Activated T-cell treated with anti-CD3 and anti-CD28 coated beads for 24 hours (primary cell): ENCODE data around the gene SCUBE1.

Experiments used
- DNase-seq: peaks from one replicate; pipeline ENCODE4 v3.0.0-alpha.2; 2020; ENCODE audit warnings: low read depth

The SCUBE1 gene

DNA sequence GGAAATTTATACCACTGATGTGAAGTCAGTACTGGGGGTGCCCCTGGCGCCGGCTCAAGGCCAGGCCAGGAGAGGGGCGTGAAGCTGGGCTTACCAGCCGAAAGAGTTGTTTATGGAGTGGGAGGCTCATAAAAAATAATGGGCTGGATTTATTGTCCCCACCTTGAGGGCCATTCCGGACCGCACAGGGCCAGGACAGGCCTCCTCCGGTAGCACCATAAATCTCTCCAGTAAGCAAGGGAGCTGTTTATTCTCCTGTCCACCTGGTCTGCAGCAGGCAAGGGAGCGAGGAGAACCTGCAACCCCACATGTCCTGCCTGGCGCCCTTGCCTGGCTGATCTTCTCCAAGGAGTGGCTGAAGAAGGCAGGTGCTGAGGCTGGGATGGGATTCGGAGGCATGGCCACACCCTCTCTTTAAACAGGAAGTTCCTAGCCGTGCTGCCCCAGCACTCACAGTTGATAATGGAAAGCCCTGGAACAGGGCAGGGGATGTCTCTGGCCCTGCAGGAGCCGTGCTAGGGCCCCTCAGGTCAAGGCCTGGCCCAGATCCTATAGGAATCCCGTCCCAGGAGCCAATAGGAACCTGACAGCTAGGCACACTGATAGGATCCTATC lies 65.1 kb downstream of the SCUBE1 start:
- DNase-seq = no peak

GRCh38 chr22:43277091-43277490 lies 66.1 kb downstream of the SCUBE1 start:
- DNase-seq = no peak

GRCh38 chr22:43276321-43276720 lies 66.9 kb downstream of the SCUBE1 start:
- no peak for DNase-seq

GRCh38 chr22:43275545-43276317 lies 67.4 kb downstream of the SCUBE1 start:
- no peak for DNase-seq

DNA sequence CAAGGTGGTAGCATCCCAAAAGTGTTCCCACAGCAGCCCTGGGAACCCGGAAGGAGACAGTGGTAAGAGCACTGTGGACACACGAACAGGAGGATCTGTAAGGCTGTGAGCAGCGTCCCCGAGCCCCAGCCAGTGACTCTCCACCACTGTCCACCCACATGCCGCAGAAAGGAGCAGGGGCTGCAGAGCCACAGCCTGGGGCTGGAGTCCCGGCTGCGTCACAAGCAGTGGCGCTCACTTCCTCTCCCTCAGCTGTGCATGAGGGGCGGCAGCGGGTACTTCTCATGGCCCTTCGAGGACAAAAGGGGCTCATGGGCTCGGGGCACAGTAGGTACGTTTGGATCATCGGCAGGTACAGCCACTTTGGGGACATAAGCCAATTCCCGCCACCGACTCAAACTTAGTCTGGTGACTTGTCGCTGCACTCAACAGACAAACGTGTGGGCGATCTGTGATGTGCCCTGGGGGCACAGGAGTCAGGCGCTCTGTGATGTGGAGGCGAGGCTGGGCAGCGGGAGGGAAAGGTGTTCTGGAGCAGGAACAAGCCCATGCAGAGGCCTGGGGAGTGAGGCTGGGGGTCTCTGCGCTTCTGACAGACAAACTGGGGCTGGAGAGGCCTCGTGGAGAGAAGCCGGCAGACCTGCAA lies 68.5 kb downstream of the SCUBE1 start:
- no peak for DNase-seq

- DNase-seq = no peak
These were observed 69.2 kb downstream of the SCUBE1 start for GRCh38 chr22:43273902-43274484.

- DNase-seq = no peak
These were observed 70.3 kb downstream of the SCUBE1 start for GRCh38 chr22:43272869-43273318.

DNA sequence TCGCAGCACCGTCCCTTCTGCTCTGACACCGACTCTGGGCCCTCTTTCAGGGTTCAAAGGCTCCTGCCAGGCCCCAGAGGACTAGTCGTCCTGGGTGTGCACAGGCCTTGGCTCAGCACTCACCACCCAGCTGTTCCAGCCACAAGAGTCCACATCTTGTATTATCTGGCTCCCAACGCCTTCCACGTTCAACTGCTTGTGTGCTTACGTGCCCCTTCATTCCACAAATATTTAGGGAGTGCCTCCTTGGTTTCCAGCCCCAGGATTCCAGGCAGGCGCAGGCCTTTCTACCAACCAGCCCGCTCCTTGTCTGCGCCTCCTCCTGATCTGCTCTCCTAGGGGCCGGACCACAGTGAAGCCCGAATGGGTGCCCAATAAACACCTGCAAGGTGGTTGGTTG lies 70.9 kb downstream of the SCUBE1 start:
- DNase-seq = no peak

DNA sequence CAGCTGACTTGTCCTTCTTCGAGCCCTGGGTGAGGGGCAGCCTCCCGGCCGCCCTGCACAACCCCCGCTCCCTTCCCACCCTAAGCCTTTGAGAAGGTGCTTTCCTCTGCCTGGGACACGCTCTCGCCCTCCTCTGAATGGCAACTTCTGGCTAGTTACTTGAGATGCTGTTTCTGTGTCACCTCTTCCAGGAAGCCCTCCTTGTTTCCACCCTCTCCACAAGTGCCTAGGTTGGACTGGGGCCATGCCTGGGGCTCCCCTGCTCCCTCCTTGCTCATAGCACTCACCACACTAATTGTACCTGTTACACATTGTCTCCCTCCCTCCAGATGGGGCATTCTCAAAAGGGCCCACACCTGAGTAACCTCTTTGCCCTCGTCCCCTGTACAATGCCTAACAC lies 72.2 kb downstream of the SCUBE1 start:
- no peak for DNase-seq

- no peak for DNase-seq
These were observed 72.8 kb downstream of the SCUBE1 start for GRCh38 chr22:43270314-43270908.

DNA sequence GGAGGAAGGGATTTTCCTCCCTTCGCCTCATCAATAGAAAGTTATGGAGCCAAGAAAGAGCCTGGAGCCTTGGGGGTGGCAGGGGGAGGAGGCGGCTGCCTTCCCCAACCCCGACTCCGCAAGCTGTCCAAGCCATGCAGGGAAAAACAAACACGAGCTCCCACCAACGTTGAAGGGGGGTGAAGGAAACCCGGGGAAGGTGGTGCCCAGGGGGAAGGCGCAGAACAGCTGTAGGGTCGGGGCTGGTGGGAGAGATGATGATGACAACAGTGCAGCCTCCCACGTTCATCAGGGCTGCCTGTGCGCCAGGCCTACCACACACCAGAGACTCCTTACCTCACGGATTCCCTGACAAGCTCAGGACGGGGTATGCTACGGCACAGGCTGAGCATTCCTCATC lies 73.5 kb downstream of the SCUBE1 start:
- DNase-seq = no peak

- DNase-seq = no peak
These were observed 73.9 kb downstream of the SCUBE1 start for GRCh38 chr22:43269246-43269645.

DNA sequence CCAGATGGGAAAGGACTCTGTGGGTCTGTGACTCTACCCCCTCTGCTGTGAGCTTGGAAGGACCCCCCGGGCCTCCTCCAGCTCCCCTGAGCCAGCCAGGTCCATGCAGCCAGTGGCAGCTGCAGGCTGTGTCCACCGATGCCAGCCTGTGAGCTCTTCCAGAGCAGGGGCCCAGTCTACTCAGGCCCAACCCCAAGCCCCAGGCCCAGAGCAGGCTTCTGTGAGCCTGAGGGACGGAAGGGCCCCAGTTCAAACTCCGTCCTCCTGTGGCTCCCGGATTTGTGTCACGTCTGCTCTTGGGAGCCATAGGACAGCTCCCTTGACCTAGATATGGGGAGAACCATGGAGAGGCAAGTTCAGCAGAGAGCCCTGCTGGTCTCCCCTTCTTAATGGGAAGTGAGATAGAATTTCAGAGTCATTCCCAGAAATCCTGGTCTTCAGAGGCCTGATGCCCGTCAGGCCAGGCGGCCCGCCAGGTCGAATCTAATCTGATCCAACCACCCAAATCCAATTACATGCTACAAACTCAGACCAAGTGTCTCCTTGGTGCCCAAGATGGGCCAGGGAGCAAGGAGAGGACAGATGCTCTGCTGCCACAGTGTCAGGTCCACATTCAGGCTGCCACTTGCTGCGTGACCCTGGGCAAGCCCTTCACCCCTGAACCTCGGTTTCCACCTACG lies 75.1 kb downstream of the SCUBE1 start:
- no peak for DNase-seq

DNA sequence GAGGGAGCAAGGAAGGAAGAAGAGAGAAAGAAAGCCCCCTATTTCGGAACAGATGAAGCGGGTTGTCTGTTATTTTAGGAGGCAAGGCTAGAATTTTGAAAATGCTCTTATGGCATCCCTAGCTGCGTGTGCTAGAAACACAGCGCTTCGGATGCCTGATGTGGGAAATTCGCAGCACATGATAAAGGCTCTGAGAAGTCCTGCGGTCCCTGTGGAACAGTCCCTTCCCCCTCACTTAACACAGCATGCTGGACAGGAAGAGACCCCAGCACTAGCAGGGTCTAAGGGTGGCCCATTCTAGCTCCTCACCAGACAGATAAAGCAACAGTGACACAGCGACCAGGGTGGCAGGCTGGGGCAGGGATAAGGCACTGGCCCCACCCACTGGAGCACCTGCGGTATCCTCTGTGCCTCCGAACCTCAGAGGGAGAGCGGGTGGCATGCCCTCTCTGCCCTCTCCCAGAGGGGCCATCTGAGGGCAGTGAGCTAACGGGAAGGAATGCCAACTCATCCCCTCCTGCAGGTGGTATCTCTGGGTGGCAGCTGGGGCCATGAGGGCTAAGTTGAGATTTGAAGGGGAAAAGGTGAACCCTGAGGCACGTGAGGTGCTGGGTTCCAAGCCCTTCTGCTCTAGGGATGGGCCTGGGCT lies 75.7 kb downstream of the SCUBE1 start:
- no peak for DNase-seq

DNA sequence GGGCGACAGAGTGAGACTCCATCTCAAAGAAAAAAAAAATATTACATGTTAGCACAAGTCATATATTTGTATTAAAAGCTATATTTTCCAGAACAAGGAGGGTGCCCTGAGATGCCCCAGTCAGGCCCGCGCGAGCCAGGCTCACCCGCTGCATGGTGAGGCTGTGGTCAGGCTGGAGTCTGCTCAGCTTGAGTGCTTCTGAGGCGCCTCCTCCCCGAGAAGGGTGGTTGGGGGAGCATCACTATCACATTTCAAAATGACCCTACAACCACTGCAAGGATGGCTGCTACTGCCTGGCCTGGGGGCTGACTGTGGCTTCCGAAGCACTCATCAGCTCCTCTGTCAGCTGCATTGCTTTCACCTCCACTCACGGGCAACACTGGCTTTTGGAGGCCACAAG lies 77.1 kb downstream of the SCUBE1 start:
- DNase-seq = no peak

DNA sequence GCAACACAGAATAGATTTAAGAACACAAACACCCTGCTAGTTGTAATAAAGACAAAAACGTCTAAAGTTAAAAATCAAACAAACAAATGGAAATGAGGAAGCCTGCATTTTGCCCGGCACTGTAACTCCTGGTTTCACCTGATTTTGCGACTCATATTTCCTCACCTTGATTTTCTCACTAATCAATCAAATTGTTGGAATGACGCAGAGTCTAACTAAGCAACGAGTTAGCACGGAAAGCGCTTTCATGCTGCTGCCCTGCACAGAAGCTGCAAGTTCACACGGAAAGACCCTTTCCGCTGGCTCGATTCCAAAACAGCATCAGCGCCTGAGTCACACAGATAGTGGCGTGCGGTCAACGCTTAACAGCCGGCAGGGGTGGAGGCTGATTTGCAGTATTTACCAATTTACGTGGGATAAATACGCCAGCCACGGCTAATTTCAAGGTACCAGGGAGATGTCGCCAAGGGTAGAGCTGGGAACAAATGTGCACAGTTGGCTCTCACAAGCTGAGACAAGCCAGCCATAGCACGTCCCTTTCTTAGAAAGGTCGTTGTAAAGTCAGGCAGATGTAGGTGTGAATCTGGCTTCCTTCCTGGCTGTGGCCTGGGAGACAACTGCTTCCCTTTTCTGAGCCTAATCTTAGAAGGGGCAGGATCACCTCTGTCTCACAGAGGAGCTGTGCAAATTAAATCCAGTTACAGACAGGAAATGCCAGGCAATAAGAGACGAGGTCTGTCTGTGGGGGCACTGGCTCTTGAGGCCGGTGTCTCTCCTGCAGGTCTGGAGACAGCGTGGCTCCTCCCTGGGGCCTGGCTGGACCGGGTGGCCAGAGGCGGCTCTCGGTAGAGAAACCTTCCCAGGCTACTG lies 79.3 kb downstream of the SCUBE1 start:
- peak; percentile 79 for DNase-seq

DNA sequence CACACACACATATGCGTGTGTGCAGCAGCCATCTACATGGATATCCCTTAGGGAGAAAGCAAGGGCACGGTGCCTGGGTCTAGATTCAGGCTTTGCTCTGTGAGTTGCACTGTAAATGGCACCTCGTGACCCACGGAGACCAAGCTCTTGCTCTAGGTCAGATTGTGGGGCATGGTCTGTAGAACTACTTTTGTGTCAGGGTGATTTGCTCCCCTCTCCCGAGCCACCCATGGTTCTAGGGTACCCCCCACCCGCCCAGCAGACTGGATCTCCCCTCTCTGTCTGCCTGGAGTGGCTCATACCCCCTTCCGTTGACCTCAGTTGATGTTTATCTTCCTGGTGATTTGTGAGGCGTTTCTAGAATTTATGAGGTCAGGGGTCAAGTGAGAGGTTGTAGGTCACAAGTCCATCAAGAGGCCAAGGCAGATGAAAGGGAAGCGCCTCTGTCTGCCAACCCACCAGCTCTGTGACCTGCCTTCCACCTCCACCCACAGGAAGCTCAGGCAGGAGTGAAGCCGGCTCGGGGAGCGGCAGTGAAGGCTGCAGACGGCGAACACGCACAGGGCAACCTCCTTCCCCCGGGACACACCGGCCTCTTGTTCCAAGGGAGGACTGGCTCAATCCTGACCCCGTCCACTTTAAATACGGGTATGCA lies 80.1 kb downstream of the SCUBE1 start:
- DNase-seq = peak; percentile 16

DNA sequence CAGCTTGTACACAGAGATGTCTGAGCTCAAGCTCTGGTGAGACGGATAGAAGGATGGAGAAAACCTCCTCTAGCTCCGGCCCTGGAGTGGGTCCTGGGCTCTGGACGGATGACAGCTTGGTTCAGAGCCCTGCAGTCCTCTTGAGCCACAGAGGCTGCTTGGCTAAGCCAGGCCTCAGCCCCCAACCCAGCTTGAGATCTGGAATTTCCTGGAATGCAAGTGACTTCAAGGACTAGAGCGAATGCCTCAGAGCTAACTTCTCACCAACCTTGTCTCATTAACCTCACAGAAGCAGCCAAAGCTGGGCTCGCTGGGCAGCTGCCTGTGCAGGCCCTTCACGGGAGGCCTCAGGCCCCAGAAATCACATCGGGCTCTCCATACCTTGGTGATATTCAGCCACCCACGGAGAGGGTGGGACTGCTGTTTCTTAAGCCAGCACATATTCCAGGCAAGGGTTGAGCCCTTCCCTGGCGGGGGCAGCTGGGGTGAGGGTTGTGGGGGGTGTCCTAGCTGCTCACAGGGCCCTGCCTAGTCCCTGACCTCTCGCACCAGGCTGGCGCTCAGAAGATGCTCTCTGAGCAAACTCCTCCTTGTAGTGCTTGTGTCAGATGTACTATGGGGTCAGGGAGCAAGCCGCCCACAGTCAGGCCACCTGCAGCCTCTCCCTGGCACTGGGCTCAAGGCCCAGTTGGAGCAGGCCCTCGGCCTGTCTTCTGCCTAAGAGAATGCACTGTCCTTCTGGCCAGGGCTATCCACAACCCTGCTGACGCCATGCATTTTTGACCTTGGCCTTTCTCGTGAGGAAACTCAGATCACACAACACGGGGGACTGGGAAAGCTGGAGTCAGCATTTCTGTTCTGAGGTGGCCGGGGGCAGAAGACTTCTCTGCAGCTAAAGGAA lies 82.6 kb downstream of the SCUBE1 start:
- no peak for DNase-seq

DNA sequence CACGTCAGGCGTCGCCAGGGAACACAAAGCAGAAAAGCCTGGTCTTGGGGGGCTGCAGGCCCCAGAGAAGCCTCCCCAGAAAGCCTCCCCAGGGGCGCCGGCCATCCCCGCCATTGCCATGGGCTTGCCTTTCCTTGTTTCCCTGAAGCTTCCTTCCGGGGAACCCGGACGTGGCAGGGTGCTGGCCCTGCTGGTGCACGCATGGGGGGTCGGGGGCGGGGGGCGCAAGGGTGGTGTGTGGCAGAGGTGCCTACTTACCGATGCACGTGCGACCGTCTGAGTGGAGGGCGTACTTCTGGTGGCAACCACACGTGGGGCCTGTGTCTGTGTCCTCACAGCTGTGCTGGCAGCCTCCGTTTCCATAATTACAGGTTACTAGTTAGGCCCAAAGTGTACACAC lies 85.2 kb downstream of the SCUBE1 start:
- no peak for DNase-seq
